ENCODE measurements around the gene EPG5.

The EPG5 gene

GRCh38 chr18:45836242-45837205 is 130.6 kb downstream of the EPG5 start:
- no peak for TF ChIP-seq CTCF (IDR thresholded peaks at IDR 0.05; ENCODE audit: low read depth, low read length, missing control alignments)
- DNase-seq (ENCODE audit: low read depth), result no peak
- no peak overlapping the region for H3K4me3 ChIP-seq (ENCODE audit: low read depth, low read length)

DNA sequence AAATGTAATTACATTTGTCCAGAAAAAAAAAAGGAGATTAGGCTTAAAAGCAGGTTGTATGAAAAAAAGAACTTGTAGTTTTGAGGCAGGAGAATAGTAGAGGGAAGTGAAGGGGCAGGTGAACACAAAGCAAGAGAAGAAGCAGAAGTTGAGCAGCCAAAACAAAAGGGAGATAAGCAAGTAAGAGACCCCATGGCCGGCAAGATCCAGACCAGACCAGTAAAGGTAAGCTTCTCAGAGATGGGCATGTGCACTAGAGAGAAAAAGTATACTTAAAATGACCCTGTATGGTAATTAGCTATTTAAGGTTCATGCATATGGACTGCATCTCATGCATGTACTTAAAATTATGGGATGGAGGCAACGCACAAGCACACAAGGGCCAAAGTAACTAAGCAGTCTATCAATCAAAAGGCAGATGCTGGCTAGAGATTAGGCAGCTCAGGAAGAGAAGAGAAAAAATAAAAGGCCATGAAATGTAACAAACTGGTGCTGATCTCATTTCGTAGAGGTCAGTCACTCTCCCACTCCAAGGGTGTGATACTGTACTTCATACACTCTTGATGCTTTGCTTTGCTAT is 132.0 kb downstream of the EPG5 start:
- DNase-seq (ENCODE audit: low read depth), result no peak
- H3K4me3 ChIP-seq (ENCODE audit: low read depth, low read length), result no peak overlapping the region
- no peak for TF ChIP-seq CTCF (IDR thresholded peaks at IDR 0.05; ENCODE audit: low read depth, low read length, missing control alignments)

DNA sequence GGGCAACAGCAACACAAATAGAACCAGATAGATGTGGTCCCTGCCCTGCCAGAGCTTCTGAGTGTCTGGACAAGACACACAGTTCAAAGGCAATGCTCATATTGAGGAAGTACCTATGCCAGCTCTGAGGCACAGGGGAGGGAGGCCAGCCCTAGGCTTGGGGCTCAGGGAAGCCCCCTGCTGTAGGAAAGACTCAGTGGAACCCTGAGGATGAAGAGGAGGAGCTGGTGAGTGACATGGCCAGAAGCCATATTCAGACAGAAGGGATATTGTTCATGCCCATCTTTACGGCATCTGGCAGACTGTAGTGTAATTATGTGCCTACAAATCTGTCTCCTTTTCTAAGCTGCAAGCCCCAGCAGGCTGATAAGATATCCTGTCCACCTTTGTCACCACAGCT is 132.8 kb downstream of the EPG5 start:
- DNase-seq (ENCODE audit: low read depth), result no peak
- no peak overlapping the region for H3K4me3 ChIP-seq (ENCODE audit: low read depth, low read length)
- TF ChIP-seq CTCF (IDR thresholded peaks at IDR 0.05; ENCODE audit: low read depth, low read length, missing control alignments), result no peak

GRCh38 chr18:45833846-45834245 is 133.3 kb downstream of the EPG5 start:
- TF ChIP-seq CTCF (IDR thresholded peaks at IDR 0.05; ENCODE audit: low read depth, low read length, missing control alignments), result no peak

GRCh38 chr18:45830917-45831316 is 136.2 kb downstream of the EPG5 start:
- no peak for TF ChIP-seq CTCF (IDR thresholded peaks at IDR 0.05; ENCODE audit: low read depth, low read length, missing control alignments)
- no peak for DNase-seq (ENCODE audit: low read depth)
- H3K4me3 ChIP-seq (ENCODE audit: low read depth, low read length), result no peak overlapping the region

More at GRCh38 chr18:45833846-45834245, 133.3 kb downstream of the EPG5 start:
- DNase-seq (ENCODE audit: low read depth), result no peak
- H3K4me3 ChIP-seq (ENCODE audit: low read depth, low read length), result no peak overlapping the region

- no peak overlapping the region for H3K4me3 ChIP-seq (ENCODE audit: low read depth, low read length)
- TF ChIP-seq CTCF (IDR thresholded peaks at IDR 0.05; ENCODE audit: low read depth, low read length, missing control alignments), result no peak
- no peak for DNase-seq (ENCODE audit: low read depth)
Measured at GRCh38 chr18:45829855-45830254, 137.3 kb downstream of the EPG5 start.

All from GM12864 (cell line).